ENCODE data around the gene THSD8.

DNA sequence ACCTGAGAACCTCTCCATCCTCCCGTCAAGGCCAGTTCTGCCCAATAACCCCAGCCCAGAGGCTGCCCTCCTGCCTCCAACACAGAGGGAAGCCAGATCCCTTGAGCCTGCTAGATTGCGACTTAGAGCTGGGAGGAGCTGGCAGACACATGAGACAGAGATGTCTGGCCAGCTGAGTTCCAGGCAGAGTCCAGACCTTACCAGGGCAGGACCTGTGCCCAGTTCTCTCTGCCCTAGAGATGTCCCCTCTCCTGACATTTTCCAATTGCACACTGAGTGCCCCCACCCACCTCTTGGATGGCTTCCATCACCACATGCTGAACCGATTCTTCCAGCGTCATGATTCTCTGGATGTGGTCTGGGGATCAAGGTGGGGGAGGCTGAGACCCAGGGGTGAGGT, 29.5 kb upstream of the THSD8 start:
- no peak for TF ChIP-seq POLR2A (IDR thresholded peaks at IDR 0.05)
- TF ChIP-seq, protein P1, sequence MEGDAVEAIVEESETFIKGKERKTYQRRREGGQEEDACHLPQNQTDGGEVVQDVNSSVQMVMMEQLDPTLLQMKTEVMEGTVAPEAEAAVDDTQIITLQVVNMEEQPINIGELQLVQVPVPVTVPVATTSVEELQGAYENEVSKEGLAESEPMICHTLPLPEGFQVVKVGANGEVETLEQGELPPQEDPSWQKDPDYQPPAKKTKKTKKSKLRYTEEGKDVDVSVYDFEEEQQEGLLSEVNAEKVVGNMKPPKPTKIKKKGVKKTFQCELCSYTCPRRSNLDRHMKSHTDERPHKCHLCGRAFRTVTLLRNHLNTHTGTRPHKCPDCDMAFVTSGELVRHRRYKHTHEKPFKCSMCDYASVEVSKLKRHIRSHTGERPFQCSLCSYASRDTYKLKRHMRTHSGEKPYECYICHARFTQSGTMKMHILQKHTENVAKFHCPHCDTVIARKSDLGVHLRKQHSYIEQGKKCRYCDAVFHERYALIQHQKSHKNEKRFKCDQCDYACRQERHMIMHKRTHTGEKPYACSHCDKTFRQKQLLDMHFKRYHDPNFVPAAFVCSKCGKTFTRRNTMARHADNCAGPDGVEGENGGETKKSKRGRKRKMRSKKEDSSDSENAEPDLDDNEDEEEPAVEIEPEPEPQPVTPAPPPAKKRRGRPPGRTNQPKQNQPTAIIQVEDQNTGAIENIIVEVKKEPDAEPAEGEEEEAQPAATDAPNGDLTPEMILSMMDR (IDR thresholded peaks at IDR 0.05): no peak
- TF ChIP-seq EP300 (IDR thresholded peaks at IDR 0.05): no peak
- no peak for TF ChIP-seq POLR2AphosphoS5 (IDR thresholded peaks at IDR 0.05)
